Breast epithelium (tissue), 4 donors: ENCODE data around the gene MICU2. TPM values are rescaled to one million over a fixed set of nuclear protein-coding genes. Genes with fewer than 3 reads are reported as not detected.

Experiments
- DNase-seq, 2 donors: peaks; one replicate each; pipeline ENCODE4 v3.0.0-alpha.2; 2019; ENCODE audit warnings: low spot score in 2 of 2
- H3K27ac ChIP-seq, 2 donors: fragments of 200-600 bp; sonication (generic) in 1 of 2; one replicate each; pipeline ENCODE4 v1.5.1; 2016 to 2019; ENCODE audit warnings: mild to moderate bottlenecking in 1 of 2
- H3K27me3 ChIP-seq, 2 donors: fragments of 200-600 bp; sonication (generic) in 1 of 2; one replicate each; pipeline versions ENCODE4 v1.5.1 to v1.6.0; 2017 to 2019; ENCODE audit warnings: control low read depth in 1 of 2, mild to moderate bottlenecking in 1 of 2
- H3K36me3 ChIP-seq: fragments of 200-600 bp; one replicate; pipeline ENCODE4 v1.5.1; 2019
- H3K4me1 ChIP-seq, 2 donors: fragments of 200-600 bp; sonication (generic); one replicate each; pipeline ENCODE4 v1.5.1; 2016 to 2019; ENCODE audit warnings: control low read depth in 1 of 2
- H3K4me3 ChIP-seq, 3 donors: fragments of 200-600 bp; sonication (generic); 1 replicate in 2 of 3; 2 replicates in 1 of 3; pipeline ENCODE4 v1.5.1; 2016 to 2019; ENCODE audit warnings: mild to moderate bottlenecking in 3 of 3, moderate library complexity in 2 of 3
- H3K9me3 ChIP-seq, 2 donors: fragments of 200-600 bp; sonication (generic) in 1 of 2; one replicate each; pipeline ENCODE4 v1.5.1; 2016 to 2019; ENCODE audit warnings: control low read depth in 1 of 2
- POLR2A ChIP-seq: fragments of 450-650 bp; IDR thresholded peaks from one replicate; pipeline ENCODE4 v1.6.1; 2016; ENCODE audit warnings: antibody characterized with exemption, mild to moderate bottlenecking, moderate library complexity
- POLR2AphosphoS5 ChIP-seq, 3 donors: sonication (generic); formaldehyde crosslinking; IDR thresholded peaks; one replicate each; pipeline ENCODE4 v1.6.1; 2017; ENCODE audit warnings: antibody characterized with exemption in 3 of 3
- intact Hi-C: fragments of 100-400 bp; cut with DNase I; formaldehyde crosslinking; loops from one replicate; pipeline ENCODE4 v1.15.1; 2023; ENCODE audit warnings: low total_unique reads
- total RNA-seq, 3 donors: library from RNA; depleted of rRNA; stranded (reverse); fragments of >200 nt; gene quantifications; one replicate each; pipeline ENCODE4 v1.1.0, GENCODE V29; 2016
- TF ChIP-seq, protein P1 (sequence below), 3 donors: fragments of 450-650 bp; IDR thresholded peaks; one replicate each; pipeline ENCODE4 v1.5.1; 2016 to 2017; ENCODE audit warnings: antibody characterized with exemption in 3 of 3, mild to moderate bottlenecking in 3 of 3, moderate library complexity in 3 of 3

MICU2 gene
- total RNA-seq, 3 donors from 2014 or later, result 54.1 to 90.9 (median 73.7) TPM

DNA sequence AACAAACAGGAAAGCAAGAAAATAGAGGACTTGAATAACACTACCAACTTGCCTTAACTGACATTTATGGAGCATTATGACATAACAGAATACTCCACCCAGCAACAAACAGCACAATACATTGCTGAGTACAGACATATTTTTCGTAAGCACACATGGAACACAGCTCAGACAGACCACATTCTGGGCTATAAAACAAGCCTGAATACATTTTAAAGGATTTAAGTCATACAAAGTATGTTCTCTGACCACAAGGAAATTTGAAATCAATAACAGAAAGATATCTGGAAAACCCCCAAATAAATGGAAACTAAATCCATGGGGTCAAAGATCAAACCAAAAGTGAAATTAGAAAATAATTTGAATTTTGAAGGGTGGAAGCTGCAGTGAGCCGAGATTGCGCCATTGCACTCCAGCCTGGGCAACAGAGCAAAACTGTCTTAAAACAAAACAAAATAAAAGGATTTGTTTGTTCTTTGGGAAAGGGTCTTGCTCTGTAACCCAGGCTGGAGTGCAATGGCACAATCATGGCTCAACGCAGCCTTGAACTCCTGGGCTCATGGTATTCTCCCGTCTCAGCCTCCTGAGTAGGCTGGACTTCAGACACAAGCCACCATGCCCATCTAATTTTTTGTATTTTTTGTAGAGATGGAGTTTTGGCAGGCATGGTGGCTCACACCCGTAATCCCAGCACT is 150.4 kb downstream of the MICU2 start:
- H3K4me1 ChIP-seq, result no peaks in the 10 kb centered on the region
- H3K27me3 ChIP-seq, result no peaks in the 10 kb centered on the region
- no peak overlapping the region for H3K4me3 ChIP-seq
- no peak for DNase-seq
- intact Hi-C loops, result no loop called here
- H3K27ac ChIP-seq, result no peak overlapping the region
- TF ChIP-seq POLR2A (no peak), POLR2AphosphoS5 (IDR thresholded peaks at IDR 0.05) (no peak)
- TF ChIP-seq, protein P1, sequence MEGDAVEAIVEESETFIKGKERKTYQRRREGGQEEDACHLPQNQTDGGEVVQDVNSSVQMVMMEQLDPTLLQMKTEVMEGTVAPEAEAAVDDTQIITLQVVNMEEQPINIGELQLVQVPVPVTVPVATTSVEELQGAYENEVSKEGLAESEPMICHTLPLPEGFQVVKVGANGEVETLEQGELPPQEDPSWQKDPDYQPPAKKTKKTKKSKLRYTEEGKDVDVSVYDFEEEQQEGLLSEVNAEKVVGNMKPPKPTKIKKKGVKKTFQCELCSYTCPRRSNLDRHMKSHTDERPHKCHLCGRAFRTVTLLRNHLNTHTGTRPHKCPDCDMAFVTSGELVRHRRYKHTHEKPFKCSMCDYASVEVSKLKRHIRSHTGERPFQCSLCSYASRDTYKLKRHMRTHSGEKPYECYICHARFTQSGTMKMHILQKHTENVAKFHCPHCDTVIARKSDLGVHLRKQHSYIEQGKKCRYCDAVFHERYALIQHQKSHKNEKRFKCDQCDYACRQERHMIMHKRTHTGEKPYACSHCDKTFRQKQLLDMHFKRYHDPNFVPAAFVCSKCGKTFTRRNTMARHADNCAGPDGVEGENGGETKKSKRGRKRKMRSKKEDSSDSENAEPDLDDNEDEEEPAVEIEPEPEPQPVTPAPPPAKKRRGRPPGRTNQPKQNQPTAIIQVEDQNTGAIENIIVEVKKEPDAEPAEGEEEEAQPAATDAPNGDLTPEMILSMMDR (IDR thresholded peaks at IDR 0.05), result no peak
- H3K36me3 ChIP-seq, result no peaks in the 10 kb centered on the region
- H3K9me3 ChIP-seq, result no peaks in the 10 kb centered on the region

DNA sequence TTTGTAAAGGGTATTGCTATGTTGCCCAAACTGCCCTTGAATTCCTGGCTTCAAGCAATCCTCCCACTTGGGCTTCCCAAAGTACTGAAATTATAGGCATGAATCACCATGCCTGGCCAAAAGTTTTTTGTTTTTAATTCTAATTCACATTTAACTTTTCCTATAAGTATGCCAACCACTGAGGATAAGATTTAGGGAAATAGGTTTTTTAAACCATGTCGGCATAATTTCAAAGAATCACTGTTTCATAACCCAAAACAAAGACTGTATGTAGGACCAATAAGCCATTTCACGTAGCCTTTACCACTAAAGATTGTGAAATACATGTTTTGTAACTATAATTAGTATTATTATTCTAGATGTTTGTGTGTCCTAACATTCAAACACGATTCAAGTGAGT is 153.0 kb downstream of the MICU2 start:
- H3K36me3 ChIP-seq, result no peaks in the 10 kb centered on the region
- H3K9me3 ChIP-seq, result no peaks in the 10 kb centered on the region
- no peak overlapping the region for H3K27ac ChIP-seq
- H3K4me3 ChIP-seq, result no peak overlapping the region
- H3K4me1 ChIP-seq, result no peaks in the 10 kb centered on the region
- intact Hi-C loops, result no loop called here
- H3K27me3 ChIP-seq, result no peaks in the 10 kb centered on the region
- TF ChIP-seq POLR2A, result no peak
- TF ChIP-seq POLR2AphosphoS5 (IDR thresholded peaks at IDR 0.05), result no peak
- TF ChIP-seq, protein P1 (IDR thresholded peaks at IDR 0.05), result no peak
- no peak for DNase-seq

DNA sequence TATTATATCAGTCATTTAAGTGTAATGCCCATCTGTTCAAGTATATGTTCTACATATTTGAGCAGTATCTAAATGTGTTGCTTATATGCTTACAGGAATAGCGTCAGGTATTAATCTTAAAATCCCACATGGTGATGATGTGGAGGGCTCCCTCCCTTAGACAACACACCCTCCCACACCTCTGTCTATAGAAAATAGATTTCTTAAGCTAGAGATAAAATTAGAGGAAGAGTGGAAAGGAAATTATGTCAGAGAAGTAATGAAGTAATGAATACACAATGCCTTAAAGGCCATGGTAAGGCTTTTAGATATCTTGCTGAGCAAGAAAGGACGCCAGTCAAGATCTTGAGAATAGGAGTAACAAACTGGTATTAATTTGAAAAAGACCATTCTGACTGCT is 157.3 kb downstream of the MICU2 start:
- H3K9me3 ChIP-seq, result no peaks in the 10 kb centered on the region
- DNase-seq, result no peak
- H3K4me3 ChIP-seq, result no peak overlapping the region
- no peaks in the 10 kb centered on the region for H3K36me3 ChIP-seq
- no peak overlapping the region for H3K27ac ChIP-seq
- TF ChIP-seq POLR2A (no peak), POLR2AphosphoS5 (IDR thresholded peaks at IDR 0.05) (no peak)
- TF ChIP-seq, protein P1 (IDR thresholded peaks at IDR 0.05), result no peak
- H3K4me1 ChIP-seq, result no peaks in the 10 kb centered on the region
- no peaks in the 10 kb centered on the region for H3K27me3 ChIP-seq
- intact Hi-C loops, result no loop called here

DNA sequence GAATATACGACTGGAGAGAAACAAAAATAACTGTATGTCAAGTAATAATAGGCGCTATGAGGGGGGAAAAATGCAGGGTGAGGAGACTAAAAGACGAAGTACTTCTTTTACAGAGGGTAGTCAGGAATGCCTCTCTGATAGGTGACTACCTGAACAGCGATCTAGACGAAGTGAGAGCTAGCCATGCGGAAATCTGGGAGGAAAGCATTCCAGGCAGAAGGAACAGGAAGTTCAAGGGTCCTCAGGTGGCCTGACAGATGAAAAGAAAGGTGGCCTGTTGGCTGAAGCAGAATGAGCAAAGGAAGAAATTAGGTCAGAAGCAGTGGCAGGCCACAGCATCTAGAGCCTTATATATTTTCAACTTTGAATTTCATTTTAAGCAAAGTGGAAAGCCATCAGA is 158.2 kb downstream of the MICU2 start:
- TF ChIP-seq POLR2A (no peak), POLR2AphosphoS5 (IDR thresholded peaks at IDR 0.05) (no peak)
- TF ChIP-seq, protein P1 (IDR thresholded peaks at IDR 0.05), result no peak
- Histone ChIP-seq H3K36me3 (no peaks in the 10 kb centered on the region), H3K4me3 (no peak overlapping the region), H3K9me3 (no peaks in the 10 kb centered on the region), H3K27me3 (no peaks in the 10 kb centered on the region), H3K27ac (no peak overlapping the region), H3K4me1 (no peaks in the 10 kb centered on the region)
- DNase-seq, result no peak
- intact Hi-C loops, result no loop called here

DNA sequence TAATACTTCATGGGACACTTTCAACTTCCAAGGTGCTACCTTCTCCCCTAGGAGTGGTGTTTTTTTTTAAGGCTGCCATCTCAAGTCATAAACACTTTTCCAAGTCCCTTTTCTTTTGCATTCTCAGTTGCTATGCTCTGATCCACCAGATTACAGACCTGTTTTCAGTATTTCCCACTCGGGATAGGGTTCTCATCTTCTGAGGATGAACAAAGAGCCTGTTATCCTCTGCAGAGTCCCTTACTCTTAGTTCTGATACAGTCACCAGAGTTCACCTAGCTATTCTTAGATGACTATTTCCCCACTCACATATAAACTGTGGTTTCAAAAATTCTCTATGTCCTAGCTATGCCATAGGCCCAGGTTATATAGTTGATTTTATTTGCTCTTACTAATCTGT is 160.8 kb downstream of the MICU2 start:
- Histone ChIP-seq H3K36me3 (no peaks in the 10 kb centered on the region), H3K4me3 (no peak overlapping the region), H3K27ac (no peak overlapping the region), H3K27me3 (no peaks in the 10 kb centered on the region), H3K9me3 (peaks cover 2 to 3% of the 10 kb centered on the region in 2 donors), H3K4me1 (no peaks in the 10 kb centered on the region)
- intact Hi-C loops, result no loop called here
- DNase-seq, result no peak
- TF ChIP-seq POLR2A (no peak), POLR2AphosphoS5 (IDR thresholded peaks at IDR 0.05) (no peak)
- TF ChIP-seq, protein P1 (IDR thresholded peaks at IDR 0.05), result no peak

Other genes starting within 250 kb of the MICU2 start
- gene ZDHHC20, start 144.9 kb downstream of the MICU2 start, total RNA-seq, result 10 to 100 TPM; 50.9 to 79.0 (median 57.7) TPM
- gene FGF9, start 66.9 kb upstream of the MICU2 start, total RNA-seq, result 1 to 10 TPM in 1 of 3 donors, under 1 TPM in 1, not detected in 1; 0.32 to 1.2 TPM